ENCODE results near the gene ZBTB11. TPM values are rescaled to one million over a fixed set of nuclear protein-coding genes. Genes with fewer than 3 reads are reported as not detected.
A peak's percentile ranks its signal among the peaks of the same experiment; 100 is the strongest.

The ZBTB11 gene
- total and polyA plus RNA-seq, 9 of the 15 experiments (the other 6 are each of a cell fraction or from before 2014, with no cell fraction given), result 6.2 to 31.9 (median 21.4) TPM

GRCh38 chr3:101642441-101642840 lies 34.5 kb downstream of the ZBTB11 start (continued):
- no peak for TF ChIP-seq CUX1 (CRISPR knock-in tag; IDR thresholded peaks at IDR 0.05)
- TF ChIP-seq ZNF695 (CRISPR knock-in tag; IDR thresholded peaks at IDR 0.05), result no peak
- no peak for TF ChIP-seq GTF2B (IDR thresholded peaks at IDR 0.05; ENCODE audit: extremely low read depth, insufficient read length)
- TF ChIP-seq MEIS2 (IDR thresholded peaks at IDR 0.05; ENCODE audit: partially characterized antibody), result peak; percentile 11
- TF ChIP-seq TARDBP (IDR thresholded peaks at IDR 0.05), result no peak
- no peak for TF ChIP-seq SP2 (IDR thresholded peaks at IDR 0.05; ENCODE audit: extremely low read depth, low read depth, low read length, poor library complexity, severe bottlenecking)
- no peak for TF ChIP-seq RBM15 (IDR thresholded peaks at IDR 0.05; ENCODE audit: insufficient read depth, low read length)
- no peak for TF ChIP-seq MAZ (CRISPR knock-in tag; conservative IDR thresholded peaks at IDR 0.05 in 1 of 2, IDR thresholded peaks at IDR 0.05 in 1 of 2)
- peak; percentile 53 for TF ChIP-seq CBFA2T3 (IDR thresholded peaks at IDR 0.05)
- no peak for TF ChIP-seq ZFP36 (IDR thresholded peaks at IDR 0.05; ENCODE audit: low read depth, low read length, partially characterized antibody)
- peak; percentile 24; the same call in 1 of the 2 replicates for TF ChIP-seq CXXC5 (CRISPR knock-in tag; IDR thresholded peaks at IDR 0.05)
- TF ChIP-seq HMG20A (CRISPR knock-in tag; conservative IDR thresholded peaks at IDR 0.05), result no peak
- TF ChIP-seq MCM2 (IDR thresholded peaks at IDR 0.05; ENCODE audit: low read depth), result no peak
- no peak for TF ChIP-seq JUND (IDR thresholded peaks at IDR 0.05; ENCODE audit: borderline replicate concordance, low read depth, low read length)
- TF ChIP-seq JUND (tag; IDR thresholded peaks at IDR 0.05; ENCODE audit: borderline replicate concordance, low read depth, low read length), result peak; percentile 16; the same call in 1 of the 3 replicates
- 0 out of 2 replicates have a peak, but pooled peaks have one; percentile 32 for TF ChIP-seq CBFA2T2 (conservative IDR thresholded peaks at IDR 0.05)
- no peak for TF ChIP-seq ATF3 (IDR thresholded peaks at IDR 0.05)
- no peak for TF ChIP-seq ATF3 (CRISPR knock-in tag; conservative IDR thresholded peaks at IDR 0.05)
- TF ChIP-seq ZNF184 (CRISPR knock-in tag; IDR thresholded peaks at IDR 0.05), result no peak
- TF ChIP-seq PHB2 (IDR thresholded peaks at IDR 0.05; ENCODE audit: low read depth), result no peak
- TF ChIP-seq NFATC3 (IDR thresholded peaks at IDR 0.05), result no peak
- TF ChIP-seq CAMTA2 (CRISPR knock-in tag; conservative IDR thresholded peaks at IDR 0.05), result no peak
- no peak for TF ChIP-seq MITF (IDR thresholded peaks at IDR 0.05)

Measured in K562 (cell line).